Stimulated activated CD4-positive, alpha-beta T cell treated with anti-CD3 and anti-CD28 coated beads, Interleukin-15, amount 100 ng/mL, for 1 hour (primary cell): ENCODE results near the gene TTLL5.
"Not testable (repeated sequence)": the region's sequence is repeated elsewhere in the genome, so short reads cannot be mapped to it uniquely, and the experiment has no call there.

Experiments used
- DNase-seq, 2 donors: peaks; one replicate each; pipeline ENCODE4 v3.0.0-alpha.2; 2020; ENCODE audit warnings: low read depth in 1 of 2, low spot score in 1 of 2

The TTLL5 gene

DNA sequence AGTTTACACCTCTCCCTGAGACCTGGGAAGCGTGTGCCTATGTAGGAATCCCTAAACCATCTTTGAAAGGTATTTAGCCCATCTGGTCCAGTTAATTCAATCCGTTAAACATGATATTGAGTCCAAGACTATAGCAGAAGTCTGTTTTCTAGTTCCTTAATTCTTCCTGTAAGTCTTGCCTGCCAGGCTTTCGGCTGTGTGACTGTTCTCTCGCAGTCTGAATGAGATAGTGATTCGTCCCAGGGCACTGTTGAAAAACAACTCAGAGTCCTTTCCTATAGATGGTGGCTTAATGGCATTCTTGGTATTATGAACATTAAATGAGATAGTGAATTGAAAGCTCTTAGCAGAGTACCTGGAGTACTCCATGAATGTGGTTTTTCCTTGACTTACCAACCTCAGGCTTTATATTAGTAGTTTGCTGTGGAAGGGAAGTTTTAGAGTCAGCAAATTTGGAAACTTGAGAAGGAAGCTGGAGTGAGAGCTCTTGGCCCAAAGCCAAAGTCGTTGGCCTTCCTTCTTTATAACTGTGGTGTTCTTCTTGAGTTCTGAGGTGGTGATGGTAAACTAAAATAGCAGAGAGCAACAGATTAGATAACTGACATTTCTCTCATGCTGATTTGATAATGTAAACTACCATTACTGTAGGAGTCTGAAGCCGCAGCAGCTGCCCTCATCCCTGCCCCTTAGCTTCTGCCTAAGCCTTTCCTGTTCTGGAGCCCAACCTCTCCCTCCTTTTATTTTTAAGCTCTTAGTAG is 244.3 kb downstream of the TTLL5 start:
- no peak for DNase-seq

DNA sequence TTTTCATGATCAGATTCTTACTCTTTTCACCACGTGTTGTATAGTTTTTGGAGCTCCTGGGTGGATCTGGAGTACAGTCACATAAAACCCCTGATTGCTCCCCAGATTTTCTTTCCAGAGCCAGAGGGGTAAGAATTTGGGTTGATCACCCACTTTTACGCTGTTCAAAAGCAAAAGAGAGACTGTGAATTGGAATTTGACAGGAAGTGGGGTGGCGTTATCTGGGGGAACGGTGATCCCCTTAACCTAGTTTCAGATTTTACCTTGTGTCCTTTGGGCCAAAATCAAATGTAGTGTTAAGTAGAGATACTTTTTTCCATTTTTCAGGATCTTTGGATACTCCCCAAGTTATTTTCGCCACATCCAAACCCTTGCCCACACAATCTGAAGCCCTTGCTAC is 245.2 kb downstream of the TTLL5 start:
- DNase-seq = no peak

DNA sequence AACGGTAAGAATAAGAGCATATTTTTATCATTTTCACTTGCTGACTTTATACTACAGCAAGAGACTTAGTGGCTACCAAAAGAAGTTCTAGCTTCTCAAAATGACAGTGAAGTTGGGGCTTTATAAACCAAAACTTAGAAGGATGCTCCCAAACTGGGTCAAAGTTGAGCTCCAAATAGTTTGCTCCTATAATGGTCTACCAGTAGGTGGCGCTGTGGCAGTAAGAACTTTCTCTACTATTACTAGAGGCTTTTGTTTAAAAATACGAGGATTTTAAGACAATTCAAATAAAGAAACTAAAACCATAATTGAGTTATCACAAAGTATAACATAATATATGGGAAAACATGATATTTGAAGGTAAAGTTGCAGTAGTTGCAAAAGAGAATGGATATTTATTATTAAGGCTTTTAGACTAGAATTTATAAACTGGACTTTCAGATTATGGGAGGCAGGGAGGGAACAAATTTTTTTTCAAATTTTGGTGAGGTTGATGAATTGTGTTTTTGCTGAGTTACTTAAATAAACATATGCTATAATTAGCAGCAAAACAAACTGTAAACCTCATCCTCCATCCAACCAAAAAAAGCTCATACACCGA is 245.7 kb downstream of the TTLL5 start:
- DNase-seq = peak; percentile 20 to 27

DNA sequence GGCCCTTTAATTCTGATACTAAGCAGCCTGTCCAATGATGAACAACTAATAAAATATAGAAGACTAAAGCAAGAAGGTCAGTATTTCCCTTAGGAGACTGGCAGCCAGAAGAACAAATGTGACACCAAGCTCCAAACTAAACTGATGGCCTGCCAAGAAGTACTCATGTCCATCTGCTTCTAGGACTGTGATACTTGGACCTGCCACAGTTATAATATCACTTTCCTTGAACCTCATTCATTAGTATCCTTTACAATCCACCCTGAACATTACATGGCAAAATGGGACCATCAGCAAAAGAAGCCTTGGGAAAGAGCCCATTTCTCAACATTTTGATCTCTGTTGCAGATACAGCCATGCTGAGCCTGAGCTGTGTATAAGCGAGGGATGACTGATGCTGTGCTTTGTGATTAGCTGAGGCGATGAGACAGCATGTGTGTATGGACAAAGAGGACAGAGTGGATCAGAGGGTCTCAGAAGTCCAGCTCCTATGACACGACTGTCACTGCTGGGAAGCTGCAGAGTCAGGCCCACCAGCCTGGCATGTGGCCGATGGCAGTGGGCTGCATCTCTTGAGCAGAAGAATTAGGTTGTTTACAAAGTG is 246.8 kb downstream of the TTLL5 start:
- DNase-seq = no peak

DNA sequence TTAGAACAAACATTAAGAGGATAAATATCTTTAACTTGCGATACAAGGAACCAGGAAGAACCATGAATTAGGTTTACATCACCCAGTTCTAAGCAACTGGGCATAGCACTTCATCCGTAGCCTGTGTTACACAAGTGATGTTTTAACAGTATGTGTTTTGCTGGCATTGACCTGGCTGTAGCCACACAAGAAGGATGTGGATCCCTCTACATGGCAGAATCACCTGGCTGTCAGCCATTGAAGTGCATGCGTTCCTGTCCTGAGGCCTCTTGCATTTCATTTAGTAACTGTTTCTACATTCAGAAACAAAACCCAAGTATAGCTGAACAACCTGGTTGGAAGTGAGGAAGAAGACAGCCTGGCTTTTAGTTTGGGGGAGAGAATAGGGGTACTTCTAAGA is 248.6 kb downstream of the TTLL5 start:
- no peak for DNase-seq

DNA sequence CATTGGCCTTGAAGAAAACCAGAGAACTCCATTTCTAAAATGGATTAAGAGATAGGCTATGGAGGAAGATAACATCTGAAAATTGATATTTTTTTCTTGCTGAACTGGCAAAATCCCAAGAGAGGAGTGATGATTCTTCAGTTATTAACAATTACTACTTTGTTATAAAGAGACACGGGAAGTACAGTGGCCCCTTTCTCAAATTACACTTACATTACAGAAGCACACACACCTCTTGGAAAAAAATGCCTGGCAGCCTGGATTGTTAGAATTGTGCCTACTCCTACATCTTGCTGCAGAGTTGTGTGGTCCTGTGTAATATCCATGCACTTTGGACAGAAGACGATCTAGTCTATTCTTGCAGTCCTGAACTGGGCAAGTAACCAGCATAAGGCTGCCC is 249.0 kb downstream of the TTLL5 start:
- no peak for DNase-seq

DNA sequence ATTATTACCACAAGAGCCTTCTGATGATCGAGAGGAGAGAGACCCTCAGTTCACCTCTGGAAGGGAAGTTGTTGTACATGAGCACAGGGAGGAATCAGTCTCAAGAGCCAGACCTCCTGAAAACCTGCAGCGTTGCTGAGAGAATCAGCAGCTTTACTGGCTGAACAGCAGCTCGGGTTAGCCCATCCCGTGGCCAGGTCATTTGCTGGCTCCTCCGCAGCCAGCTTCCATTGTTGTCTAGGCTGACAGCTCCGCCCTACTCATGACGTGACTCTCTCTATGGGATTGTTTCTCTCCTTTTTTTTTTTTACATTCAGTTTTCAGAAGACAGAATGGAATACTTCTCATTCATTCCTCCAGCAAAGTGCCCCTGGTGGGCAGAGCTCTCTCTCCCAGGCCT is 250.8 kb downstream of the TTLL5 start:
- DNase-seq = no peak

DNA sequence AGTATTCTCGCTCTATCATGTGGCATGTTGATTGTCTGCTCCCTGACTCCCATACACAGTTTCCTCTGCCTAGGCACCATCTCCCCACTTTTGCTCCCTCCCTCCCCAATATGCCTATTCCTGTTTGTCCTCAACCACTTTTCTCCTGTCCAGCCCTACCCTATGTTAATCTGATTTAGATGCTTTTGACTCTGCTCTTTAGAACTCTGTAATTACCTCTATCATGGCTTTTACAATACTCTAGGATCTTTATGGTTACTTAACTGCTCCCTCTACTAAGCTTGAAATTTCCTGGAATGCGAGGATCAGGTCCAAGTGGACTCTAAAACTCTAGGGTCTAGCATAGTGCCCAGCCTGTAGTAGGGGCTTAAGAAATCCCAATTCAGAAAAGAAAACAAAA is 252.1 kb downstream of the TTLL5 start:
- DNase-seq = no peak

DNA sequence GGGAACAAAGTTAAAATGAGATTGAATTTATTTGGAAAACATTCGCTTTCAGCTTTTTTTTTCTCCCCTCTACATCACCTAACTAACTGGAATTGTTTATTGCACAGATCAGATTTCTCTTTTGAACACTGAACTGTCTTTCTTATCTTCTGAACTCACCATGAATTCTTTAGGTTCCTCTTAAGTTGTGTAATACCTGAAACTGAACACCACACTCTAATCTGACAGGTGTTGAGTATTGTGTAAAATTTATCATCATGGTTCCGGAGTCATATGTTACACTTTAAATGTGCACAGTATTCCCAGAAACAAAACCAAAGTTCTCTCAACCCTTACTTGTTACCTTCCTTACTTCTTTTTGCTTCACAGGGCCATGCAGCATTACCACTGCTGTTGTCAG is 254.0 kb downstream of the TTLL5 start:
- DNase-seq = no peak

DNA sequence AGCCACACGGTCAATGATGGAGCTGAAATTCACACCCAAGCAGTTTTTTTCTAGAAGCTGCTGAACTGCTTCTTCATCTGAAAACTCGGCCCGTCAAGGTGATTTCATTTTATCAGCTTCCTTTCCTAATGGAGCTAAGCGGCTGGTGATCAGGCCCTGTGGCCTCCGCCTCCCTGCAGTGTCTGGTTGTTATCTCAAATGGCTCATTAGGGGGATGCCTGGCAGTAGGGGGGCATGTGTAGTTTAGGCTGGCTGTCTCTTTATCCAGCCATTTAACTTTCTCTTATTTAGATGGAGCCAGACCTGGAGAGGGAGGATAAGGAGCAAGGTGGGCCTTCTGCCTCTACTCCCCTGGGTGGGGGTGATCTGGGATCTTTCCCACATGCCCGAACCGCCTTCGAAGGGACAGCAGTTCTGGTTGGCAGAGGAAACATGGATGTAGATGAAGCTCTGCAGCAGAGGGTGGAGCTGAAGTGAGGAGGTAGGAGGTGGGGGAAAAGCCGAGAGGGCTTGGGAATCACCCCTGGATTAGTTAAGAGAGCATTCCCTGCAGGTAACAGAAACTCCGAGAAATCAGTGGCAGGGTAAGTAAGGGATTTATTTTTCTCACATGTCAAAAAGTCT is 256.4 kb downstream of the TTLL5 start:
- no peak for DNase-seq

DNA sequence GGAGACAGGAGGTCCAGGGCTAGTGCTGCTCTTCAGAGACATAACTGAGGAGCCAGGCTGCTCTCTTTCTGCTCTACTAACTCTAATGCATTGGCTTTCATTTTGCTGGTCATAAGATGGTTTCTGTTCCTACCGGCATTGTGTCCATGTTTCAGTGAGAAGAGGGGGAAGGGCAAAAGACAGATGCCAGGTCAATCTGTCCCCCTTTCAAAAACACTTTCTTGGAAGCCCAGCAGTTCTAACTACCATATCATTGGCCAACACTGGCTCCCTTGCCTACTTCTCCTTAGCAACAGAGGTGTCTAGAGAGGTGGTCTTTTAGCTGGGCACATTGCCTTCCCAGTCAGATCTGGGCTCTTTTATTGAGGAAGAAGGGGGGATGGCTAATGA is 256.9 kb downstream of the TTLL5 start:
- no peak for DNase-seq

DNA sequence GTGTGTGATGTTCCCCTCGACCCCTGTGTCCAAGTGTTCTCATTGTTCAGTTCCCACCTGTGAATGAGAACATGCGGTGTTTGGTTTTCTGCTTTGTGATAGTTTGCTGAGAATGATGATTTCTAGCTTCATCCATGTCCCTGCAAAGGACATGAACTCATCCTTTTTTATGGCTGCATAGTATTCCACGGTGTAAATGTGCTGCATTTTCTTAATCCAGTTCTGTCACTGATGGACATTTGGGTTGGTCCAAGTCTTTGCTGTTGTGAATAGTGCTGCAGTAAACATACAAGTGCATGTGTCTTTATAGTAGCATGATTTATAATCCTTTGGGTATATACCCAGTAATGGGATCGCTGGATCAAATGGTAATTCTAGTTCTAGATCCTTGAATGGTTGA is 259.4 kb downstream of the TTLL5 start:
- not testable (repeated sequence) for DNase-seq

DNA sequence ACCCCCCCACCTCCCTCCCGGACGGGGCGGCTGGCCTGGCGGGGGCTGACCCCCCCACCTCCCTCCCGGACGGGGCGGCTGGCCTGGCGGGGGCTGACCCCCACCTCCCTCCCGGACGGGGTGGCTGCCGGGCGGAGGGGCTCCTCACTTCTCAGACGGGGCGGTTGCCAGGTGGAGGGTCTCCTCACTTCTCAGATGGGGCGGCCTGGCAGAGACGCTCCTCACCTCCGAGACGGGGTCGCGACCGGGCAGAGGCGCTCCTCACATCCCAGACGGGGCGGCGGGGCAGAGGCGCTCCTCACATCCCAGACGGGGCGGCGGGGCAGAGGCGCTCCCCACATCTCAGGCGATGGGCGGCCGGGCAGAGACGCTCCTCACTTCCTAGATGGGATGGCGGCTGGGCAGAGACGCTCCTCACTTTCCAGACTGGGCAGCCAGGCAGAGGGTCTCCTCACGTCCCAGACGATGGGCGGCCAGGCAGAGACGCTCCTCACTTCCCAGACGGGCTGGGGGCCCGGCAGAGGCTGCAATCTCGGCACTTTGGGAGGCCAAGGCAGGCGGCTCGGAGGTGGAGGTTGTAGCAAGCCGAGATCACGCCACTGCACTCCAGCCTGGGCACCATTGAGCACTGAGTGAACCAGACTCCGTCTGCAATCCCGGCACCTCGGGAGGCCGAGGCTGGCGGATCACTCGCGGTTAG is 264.2 kb downstream of the TTLL5 start:
- DNase-seq = not testable (repeated sequence)

DNA sequence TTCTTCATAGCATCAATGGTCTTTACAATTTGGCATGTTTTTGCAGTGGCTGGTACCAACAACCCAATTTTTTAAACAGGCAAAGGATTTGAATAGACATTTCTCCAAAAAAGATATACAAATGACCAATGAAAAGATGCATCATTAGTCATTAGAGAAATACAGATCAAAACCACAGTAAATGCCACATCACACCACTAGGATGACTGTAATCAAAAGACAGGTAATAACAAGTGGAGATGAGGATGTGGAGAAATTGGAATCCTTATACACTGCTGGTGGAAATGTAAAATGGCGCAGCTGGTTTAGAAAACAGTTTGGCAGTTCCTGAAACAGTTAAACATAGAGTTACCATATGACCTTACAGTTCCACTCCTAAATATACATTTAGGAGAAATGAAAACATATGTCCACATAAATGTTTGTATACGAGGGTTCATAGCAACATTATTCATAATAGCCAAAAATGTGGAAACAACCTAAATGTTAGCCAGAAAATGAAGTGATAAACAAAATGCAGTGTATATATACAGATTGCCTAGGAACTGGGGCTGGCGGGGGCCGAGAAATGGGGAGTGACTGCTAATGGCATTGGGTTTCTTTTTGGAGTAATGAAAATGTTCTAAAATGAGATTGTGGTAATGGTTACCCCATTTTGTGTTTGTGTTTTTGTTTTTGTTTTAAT is 265.5 kb downstream of the TTLL5 start:
- no peak for DNase-seq

DNA sequence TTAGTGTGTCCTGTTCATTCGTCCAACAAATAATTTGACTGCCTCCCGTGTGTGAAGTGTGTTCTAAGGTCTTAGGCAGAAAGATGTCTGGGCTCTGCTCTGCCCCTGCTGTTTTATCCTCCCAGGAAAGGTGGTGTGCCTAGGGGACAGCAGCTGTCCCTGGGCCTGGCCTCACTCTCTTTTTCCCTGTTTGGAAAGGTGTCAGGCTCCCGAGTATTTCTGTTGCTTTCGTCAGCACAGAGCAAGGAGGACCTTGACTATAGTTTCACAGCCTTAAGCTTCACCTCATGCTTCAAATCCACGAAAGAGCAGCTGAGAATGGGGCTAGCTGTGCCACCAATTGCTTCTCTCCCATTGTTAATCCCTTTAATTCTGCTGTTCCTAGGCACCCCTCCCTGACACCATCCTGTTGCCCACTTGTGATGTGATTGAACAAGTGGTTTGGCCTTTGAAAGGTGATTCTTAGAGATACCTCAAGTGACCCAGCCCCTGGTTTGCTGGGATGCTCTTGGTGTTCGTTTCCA is 266.6 kb downstream of the TTLL5 start:
- no peak for DNase-seq

DNA sequence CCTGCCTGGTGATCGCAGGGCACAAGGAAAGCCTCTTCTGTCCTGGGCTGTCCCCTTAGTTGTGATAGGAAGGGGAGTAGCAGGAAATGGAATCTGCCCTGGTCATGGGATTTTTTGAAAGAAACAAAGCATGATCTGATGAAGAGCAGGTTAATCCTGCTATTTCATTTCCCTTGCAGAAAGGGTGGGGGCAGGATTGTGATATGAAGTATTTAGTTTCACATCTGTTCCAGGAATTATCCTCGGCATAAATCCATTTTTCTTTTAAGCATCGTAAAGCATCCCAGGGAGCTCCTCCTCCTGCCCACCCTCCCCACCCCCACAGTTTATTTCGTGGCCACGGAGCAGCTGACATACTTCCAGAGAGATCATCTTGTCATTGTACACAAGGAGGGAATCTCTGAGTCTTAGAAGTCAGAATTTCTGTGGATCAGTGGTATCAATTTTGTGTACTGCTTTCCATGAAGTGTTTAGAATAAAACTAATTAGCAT is 267.7 kb downstream of the TTLL5 start:
- no peak for DNase-seq

DNA sequence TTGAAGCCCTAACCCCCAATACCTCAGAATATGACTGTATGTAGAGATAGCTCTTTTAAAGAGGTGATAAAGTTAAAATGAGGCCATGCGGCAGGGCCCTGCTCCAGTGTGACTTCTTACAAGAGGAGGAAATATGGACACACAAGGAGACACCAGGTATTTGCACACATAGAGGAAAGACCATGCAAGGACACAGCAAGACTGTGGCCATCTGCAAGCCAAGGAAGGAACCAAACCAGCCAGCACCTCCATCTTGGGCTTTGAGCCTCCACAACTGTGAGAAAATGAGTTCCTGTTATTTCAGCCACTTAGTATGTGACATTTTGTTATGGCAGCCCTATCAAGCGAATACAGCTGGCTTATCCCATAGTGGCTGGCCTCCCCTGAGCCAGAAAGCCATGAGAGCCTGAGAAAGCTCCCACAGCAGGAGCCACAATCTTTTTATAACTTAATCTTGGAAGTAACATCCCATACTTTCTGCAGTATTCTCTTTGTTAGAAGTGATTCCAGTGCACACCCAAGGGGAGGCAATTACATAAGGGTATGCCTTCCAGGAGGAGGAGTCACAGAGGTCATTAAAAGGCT is 272.8 kb downstream of the TTLL5 start:
- no peak for DNase-seq

DNA sequence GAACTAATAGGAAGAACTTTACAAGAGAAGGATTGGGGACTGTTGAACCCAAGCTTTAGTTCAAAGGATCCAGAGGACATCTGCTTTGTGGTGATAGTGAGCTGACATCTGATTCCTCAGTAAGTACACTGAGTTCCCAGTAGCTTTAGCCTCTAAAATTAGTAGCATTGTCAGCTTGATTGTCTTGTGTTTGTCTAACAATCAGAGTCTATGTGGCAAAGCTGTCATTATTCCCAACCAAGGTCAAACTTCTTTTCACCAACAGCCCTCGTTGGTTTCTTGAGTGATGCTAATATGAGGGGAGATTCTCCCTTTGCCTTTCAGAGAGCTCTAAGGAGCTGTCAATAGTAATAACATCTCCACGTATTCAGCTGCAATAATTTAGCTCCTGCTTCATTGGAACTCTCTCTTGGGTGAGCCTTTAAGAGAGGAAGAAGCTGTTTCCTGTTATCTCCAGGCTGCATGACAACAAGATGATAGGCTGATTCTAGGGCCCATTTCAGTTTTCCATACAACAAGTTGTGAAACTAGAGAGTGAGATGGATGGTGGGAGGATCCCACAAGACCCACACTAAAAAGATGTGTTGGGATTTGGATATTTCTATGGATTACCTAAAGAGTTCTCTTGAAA is 274.1 kb downstream of the TTLL5 start:
- DNase-seq = no peak

DNA sequence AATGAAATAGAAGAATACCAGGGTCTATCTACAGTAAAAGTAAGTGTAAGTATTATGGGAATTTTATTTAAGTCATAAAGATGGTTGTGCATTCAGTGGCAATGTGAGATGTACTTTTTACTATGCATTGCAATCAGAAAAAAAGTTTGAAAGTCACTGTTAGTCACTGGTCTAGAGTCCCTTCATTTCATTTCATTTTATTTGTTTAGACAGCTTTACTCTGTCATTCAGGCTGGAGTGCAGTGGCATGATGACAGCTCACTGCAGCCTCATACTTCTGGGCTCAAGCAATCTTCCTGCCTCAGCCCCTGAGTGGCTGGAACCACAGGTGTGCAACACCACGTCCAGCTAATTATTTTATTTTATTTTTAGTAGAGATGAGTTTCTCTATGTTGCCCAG is 278.2 kb downstream of the TTLL5 start:
- no peak for DNase-seq

DNA sequence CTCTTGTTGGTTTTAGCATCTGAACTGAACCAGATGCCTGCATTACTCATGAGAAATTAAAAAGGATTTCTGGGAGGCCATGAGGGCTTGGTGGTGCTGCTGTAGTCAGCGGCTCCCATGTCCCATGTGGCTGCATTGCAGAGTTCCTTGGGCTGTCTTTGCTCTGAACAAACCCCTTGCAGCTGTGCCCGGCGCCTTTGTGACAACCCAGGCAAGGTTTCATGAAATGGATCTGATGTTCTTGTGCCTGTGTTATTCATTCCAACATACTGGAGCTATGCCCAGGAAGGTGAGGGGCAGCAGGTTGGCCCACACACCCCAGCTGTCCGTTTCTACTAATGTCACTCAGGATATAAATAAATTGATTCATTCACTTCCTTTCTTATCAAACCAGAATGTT is 280.0 kb downstream of the TTLL5 start:
- DNase-seq = no peak
